ENCODE data around the gene POLR2A. TPM values are rescaled to one million over a fixed set of nuclear protein-coding genes. Genes with fewer than 3 reads are reported as not detected.

The POLR2A gene
- total RNA-seq, 1 experiment from 2014 or later: 341 TPM

DNA sequence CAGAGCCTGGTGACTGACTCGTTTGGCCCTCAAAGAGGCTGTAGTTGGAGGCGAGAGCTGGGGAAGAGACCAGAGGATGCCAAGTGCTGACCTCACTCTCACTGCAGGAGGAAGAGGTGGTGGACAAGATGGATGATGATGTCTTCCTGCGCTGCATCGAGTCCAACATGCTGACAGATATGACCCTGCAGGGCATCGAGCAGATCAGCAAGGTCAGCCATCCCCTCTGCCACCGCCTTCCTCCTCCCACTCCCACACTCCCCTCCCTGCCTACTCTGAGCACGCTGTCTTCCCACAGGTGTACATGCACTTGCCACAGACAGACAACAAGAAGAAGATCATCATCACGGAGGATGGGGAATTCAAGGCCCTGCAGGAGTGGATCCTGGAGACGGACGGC lies 26.9 kb downstream of the POLR2A start:
- H3K4me1 ChIP-seq (ENCODE audit: insufficient read depth, low read length, poor library complexity, severe bottlenecking): peaks cover 6% of the 10 kb centered on the region
- DNase-seq (ENCODE audit: low spot score): no peak
- H3K4me3 ChIP-seq (ENCODE audit: low read depth, low read length, poor library complexity, severe bottlenecking): no peak overlapping the region
- TF ChIP-seq EZH2 (IDR thresholded peaks at IDR 0.05; ENCODE audit: borderline replicate concordance, low read depth, low read length, poor library complexity, severe bottlenecking): no peak
- TF ChIP-seq, protein P1, sequence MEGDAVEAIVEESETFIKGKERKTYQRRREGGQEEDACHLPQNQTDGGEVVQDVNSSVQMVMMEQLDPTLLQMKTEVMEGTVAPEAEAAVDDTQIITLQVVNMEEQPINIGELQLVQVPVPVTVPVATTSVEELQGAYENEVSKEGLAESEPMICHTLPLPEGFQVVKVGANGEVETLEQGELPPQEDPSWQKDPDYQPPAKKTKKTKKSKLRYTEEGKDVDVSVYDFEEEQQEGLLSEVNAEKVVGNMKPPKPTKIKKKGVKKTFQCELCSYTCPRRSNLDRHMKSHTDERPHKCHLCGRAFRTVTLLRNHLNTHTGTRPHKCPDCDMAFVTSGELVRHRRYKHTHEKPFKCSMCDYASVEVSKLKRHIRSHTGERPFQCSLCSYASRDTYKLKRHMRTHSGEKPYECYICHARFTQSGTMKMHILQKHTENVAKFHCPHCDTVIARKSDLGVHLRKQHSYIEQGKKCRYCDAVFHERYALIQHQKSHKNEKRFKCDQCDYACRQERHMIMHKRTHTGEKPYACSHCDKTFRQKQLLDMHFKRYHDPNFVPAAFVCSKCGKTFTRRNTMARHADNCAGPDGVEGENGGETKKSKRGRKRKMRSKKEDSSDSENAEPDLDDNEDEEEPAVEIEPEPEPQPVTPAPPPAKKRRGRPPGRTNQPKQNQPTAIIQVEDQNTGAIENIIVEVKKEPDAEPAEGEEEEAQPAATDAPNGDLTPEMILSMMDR (conservative IDR thresholded peaks at IDR 0.05; ENCODE audit: low read depth, low read length): no peak
- ChIA-PET CTCF (no interaction called here), POLR2A (ENCODE audit: low non-redundant PET) (no interaction called here)
- H3K27ac ChIP-seq (ENCODE audit: low read depth, low read length, poor library complexity, severe bottlenecking): no peak overlapping the region
- H3K9me3 ChIP-seq (ENCODE audit: low read depth, low read length, poor library complexity, severe bottlenecking): no peaks in the 10 kb centered on the region
- intact Hi-C loops (cut with micrococcal nuclease; ENCODE audit: unreplicated experiment): no loop called here
- H3K27me3 ChIP-seq (replicated peaks; ENCODE audit: insufficient read depth, low read depth, low read length, poor library complexity): no peaks in the 10 kb centered on the region
- BruUV-seq (replicated peaks): no TSS peak
- peaks cover 88% of the 10 kb centered on the region for H3K36me3 ChIP-seq (ENCODE audit: insufficient read depth, low read length, poor library complexity, severe bottlenecking)

DNA sequence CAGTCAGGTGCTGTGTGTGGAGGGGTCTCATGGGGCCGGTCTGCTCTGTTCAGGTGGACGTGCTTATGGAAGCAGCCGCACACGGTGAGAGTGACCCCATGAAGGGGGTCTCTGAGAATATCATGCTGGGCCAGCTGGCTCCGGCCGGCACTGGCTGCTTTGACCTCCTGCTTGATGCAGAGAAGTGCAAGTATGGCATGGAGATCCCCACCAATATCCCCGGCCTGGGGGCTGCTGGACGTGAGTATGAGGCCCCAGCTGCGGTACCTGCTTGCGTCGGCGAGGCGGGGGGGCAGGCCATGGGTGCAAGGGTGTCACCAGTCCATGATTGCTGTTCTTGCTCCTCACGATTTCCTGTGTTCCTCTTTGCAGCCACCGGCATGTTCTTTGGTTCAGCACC lies 27.9 kb downstream of the POLR2A start:
- BruUV-seq (replicated peaks): no TSS peak
- Histone ChIP-seq H3K36me3 (ENCODE audit: insufficient read depth, low read length, poor library complexity, severe bottlenecking) (peaks cover 78% of the 10 kb centered on the region), H3K27ac (ENCODE audit: low read depth, low read length, poor library complexity, severe bottlenecking) (no peak overlapping the region), H3K9me3 (ENCODE audit: low read depth, low read length, poor library complexity, severe bottlenecking) (no peaks in the 10 kb centered on the region), H3K27me3 (replicated peaks; ENCODE audit: insufficient read depth, low read depth, low read length, poor library complexity) (no peaks in the 10 kb centered on the region), H3K4me3 (ENCODE audit: low read depth, low read length, poor library complexity, severe bottlenecking) (no peak overlapping the region), H3K4me1 (ENCODE audit: insufficient read depth, low read length, poor library complexity, severe bottlenecking) (peaks cover 6% of the 10 kb centered on the region)
- DNase-seq (ENCODE audit: low spot score): no peak
- TF ChIP-seq EZH2 (IDR thresholded peaks at IDR 0.05; ENCODE audit: borderline replicate concordance, low read depth, low read length, poor library complexity, severe bottlenecking): no peak
- TF ChIP-seq, protein P1 (conservative IDR thresholded peaks at IDR 0.05; ENCODE audit: low read depth, low read length): no peak
- intact Hi-C loops (cut with micrococcal nuclease; ENCODE audit: unreplicated experiment): no loop called here
- CTCF ChIA-PET: interaction anchor here (1.5 kb wide), 1 partner anchor 9 kb away, joined by 3 read pairs; no protein-coding TSS in a partner anchor
- POLR2A ChIA-PET (ENCODE audit: low non-redundant PET): no interaction called here

DNA sequence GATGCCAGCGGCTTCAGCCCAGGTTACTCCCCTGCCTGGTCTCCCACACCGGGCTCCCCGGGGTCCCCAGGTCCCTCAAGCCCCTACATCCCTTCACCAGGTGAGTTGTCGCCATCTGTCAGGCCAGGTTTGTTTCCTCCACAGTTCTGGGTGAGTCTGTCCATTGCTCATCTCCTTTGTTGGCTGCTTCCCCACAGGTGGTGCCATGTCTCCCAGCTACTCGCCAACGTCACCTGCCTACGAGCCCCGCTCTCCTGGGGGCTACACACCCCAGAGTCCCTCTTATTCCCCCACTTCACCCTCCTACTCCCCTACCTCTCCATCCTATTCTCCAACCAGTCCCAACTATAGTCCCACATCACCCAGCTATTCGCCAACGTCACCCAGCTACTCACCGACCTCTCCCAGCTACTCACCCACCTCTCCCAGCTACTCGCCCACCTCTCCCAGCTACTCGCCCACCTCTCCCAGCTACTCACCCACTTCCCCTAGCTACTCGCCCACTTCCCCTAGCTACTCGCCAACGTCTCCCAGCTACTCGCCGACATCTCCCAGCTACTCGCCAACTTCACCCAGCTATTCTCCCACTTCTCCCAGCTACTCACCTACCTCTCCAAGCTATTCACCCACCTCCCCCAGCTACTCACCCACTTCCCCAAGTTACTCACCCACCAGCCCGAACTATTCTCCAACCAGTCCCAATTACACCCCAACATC lies 28.8 kb downstream of the POLR2A start:
- Histone ChIP-seq H3K4me1 (ENCODE audit: insufficient read depth, low read length, poor library complexity, severe bottlenecking) (peaks cover 6% of the 10 kb centered on the region), H3K36me3 (ENCODE audit: insufficient read depth, low read length, poor library complexity, severe bottlenecking) (peaks cover 71% of the 10 kb centered on the region), H3K9me3 (ENCODE audit: low read depth, low read length, poor library complexity, severe bottlenecking) (no peaks in the 10 kb centered on the region), H3K27me3 (replicated peaks; ENCODE audit: insufficient read depth, low read depth, low read length, poor library complexity) (no peaks in the 10 kb centered on the region), H3K27ac (ENCODE audit: low read depth, low read length, poor library complexity, severe bottlenecking) (no peak overlapping the region), H3K4me3 (ENCODE audit: low read depth, low read length, poor library complexity, severe bottlenecking) (no peak overlapping the region)
- DNase-seq (ENCODE audit: low spot score): no peak
- ChIA-PET POLR2A (ENCODE audit: low non-redundant PET) (interaction anchor here (0.6 to 0.9 kb wide), 2 partner anchors 24 to 176 kb away, joined by 9 to 14 read pairs; no protein-coding TSS in a partner anchor), CTCF (interaction anchor here (1.5 to 2.9 kb wide), 2 partner anchors 10 to 48 kb away, joined by 3 to 32 read pairs; no protein-coding TSS in a partner anchor)
- BruUV-seq (replicated peaks): no TSS peak
- TF ChIP-seq, protein P1 (conservative IDR thresholded peaks at IDR 0.05; ENCODE audit: low read depth, low read length): no peak
- no peak for TF ChIP-seq EZH2 (IDR thresholded peaks at IDR 0.05; ENCODE audit: borderline replicate concordance, low read depth, low read length, poor library complexity, severe bottlenecking)
- intact Hi-C loops (cut with micrococcal nuclease; ENCODE audit: unreplicated experiment): no loop called here

Measured in A673 (cell line).